OCI-LY3 (cell line): ENCODE measurements around the gene TMEM151A.

ENCODE experiments used
- H2AFZ ChIP-seq: fragments of 200-600, 300-600 bp; shearing (Covaris generic); 2 replicates; pipeline ENCODE4 v1.6.0; 2014; ENCODE audit warnings: antibody characterized with exemption, low read depth, low read length
- H3K27ac ChIP-seq: fragments of 200-600, 300-600 bp; sonication (generic); 2 replicates; pipeline ENCODE4 v1.5.1; 2014; ENCODE audit warnings: mild to moderate bottlenecking, low read length, moderate library complexity, mixed read lengths
- H3K27me3 ChIP-seq: fragments of 200-600, 300-600 bp; sonication (generic); 2 replicates; pipeline ENCODE4 v1.6.1; 2014; ENCODE audit warnings: low read depth, low read length, mixed read lengths
- H3K36me3 ChIP-seq: fragments of 200-600, 300-600 bp; sonication (generic); replicated peaks from 2 replicates; pipeline ENCODE3; 2014; ENCODE audit warnings: low read depth, low read length, mixed read lengths
- H3K4me1 ChIP-seq: fragments of 300-600, 200-600 bp; sonication (generic); 2 replicates; pipeline ENCODE4 v1.6.1; 2014; ENCODE audit warnings: low read length, mixed read lengths
- H3K4me2 ChIP-seq: fragments of 200-600, 300-600 bp; sonication (generic); 2 replicates; pipeline ENCODE4 v1.6.1; 2014; ENCODE audit warnings: low read length, mixed read lengths
- H3K4me3 ChIP-seq: fragments of 300-600, 200-600 bp; sonication (generic); 2 replicates; pipeline ENCODE4 v1.5.1; 2014; ENCODE audit warnings: antibody characterized with exemption, mild to moderate bottlenecking, low read length, moderate library complexity
- H3K79me2 ChIP-seq: fragments of 300-600, 200-600 bp; shearing (Covaris generic); 2 replicates; pipeline ENCODE4 v1.6.1; 2014; ENCODE audit warnings: mild to moderate bottlenecking, low read length, mixed read lengths
- H3K9ac ChIP-seq: fragments of 300-600, 200-600 bp; shearing (Covaris generic); 2 replicates; pipeline ENCODE4 v1.6.0; 2014; ENCODE audit warnings: mild to moderate bottlenecking, low read length, moderate library complexity
- H3K9me3 ChIP-seq: fragments of 200-600, 300-600 bp; shearing (Covaris generic); 2 replicates; pipeline ENCODE4 v1.6.1; 2014; ENCODE audit warnings: low read length, mixed read lengths; ENCODE audit not compliant: insufficient read depth
- H4K20me1 ChIP-seq: fragments of 200-600, 300-600 bp; sonication (generic); 2 replicates; pipeline ENCODE4 v1.6.1; 2016; ENCODE audit warnings: low read length, mixed read lengths; ENCODE audit not compliant: insufficient read depth
- EZH2phosphoT487 ChIP-seq: fragments of 200-600 bp; shearing (Covaris generic); IDR thresholded peaks from 2 replicates; pipeline ENCODE4 v1.6.1; 2018; ENCODE audit warnings: antibody characterized with exemption, mixed run types, low read depth
- TF ChIP-seq, protein P1 (sequence below): fragments of 200-600, 300-600 bp; sonication (generic); IDR thresholded peaks from 2 replicates; pipeline ENCODE4 v1.5.1; 2014; ENCODE audit warnings: antibody characterized with exemption, low read length, low read depth

TMEM151A gene

DNA sequence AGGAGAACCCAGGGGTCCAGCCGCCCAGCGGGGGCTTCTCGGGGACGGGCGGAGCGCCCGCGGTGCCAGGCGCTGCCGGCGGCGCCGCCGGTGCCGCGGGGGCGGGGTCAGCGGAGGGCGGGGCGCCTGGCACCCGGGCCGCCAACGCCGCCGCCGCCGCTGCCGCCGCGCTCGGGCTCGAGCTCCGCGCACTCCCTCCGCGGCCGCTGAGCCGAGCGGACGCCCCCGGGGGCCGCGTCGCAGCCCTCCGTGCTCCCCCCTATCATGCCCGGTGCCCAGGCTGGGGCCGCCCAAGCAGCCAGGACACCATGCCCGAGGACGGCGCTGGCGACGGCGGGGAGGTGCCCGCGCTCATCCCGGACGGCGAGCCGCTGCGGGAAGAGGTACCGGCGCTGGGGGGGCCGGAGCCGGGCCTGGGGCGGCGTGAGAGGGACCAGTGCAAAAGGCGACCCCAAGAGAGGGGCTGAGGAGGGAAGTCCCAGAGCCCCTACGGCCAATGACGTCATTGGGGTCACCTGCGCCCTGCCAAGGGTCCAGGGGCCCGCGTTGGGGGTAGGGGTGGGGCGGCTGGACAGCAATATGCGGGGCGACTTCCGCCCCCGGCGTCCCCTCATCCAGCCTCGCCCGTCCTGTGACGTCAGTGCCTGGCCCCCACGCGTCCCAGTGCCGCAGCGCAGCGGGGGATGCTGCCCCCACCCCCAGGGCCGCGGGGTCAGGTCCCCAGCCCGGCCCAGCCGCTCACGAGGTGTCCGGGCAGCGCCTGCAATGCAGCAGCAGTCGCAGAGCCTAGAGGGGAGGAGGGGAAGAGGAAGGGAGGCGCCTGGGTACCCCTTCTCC, at the start of gene TMEM151A:
TMEM151A (plus strand) TSS at position 189 of the 837 bp plus-strand sequence; CDS start at position 309, 120 bp downstream.
- TF ChIP-seq EZH2phosphoT487, result no peak
- Histone ChIP-seq H3K79me2 (peaks cover 21% of the 10 kb centered on the region), H3K4me2 (no peak within 1 kb of the TSS), H3K9me3 (no peaks in the 10 kb centered on the region), H3K27ac (no peak within 1 kb of the TSS), H4K20me1 (no peaks in the 10 kb centered on the region), H3K9ac (no peak within 1 kb of the TSS), H2AFZ (no peak within 1 kb of the TSS), H3K27me3 (no peaks in the 10 kb centered on the region), H3K4me1 (peaks cover 15% of the 10 kb centered on the region), H3K4me3 (no peak within 1 kb of the TSS), H3K36me3 (no peaks in the 10 kb centered on the region)

DNA sequence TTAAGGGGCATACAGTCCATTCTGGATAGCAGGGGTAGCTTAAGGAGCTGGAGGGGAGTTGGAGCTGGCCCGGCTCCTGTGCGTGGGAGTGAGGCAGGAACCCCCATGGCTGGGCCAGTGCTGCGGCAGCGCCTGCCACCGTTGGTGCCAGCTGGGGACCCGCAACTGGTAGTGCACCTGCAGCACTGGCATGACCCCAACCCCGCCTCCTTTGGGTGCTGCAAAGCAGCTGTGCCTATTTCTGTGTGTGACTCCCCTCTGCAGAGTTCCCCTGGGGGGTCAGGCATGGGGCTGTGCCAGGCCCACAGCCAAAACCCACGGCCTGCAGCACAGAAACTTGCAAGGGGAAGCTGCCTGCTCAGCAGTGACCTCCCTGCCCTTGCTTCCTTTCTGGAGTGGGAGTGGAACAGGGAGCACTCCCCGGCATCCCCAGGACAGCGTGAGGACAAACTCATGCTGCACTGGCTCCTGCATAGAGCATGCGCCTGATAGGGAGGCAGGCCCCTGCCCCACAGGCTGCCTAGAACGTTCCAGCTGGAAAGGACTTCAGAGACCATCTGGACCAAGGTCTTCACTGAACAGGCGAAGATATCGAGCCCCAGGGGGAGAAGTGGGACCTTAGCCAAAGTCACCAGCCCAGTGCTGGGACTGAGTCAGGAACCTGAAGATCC, 49.5 kb upstream of the TMEM151A start:
- Histone ChIP-seq H3K79me2 (no peaks in the 10 kb centered on the region), H3K27ac (no peak overlapping the region), H4K20me1 (no peaks in the 10 kb centered on the region), H3K4me2 (no peak overlapping the region), H3K27me3 (no peaks in the 10 kb centered on the region), H3K9ac (no peak overlapping the region), H3K4me1 (no peaks in the 10 kb centered on the region), H3K4me3 (no peak overlapping the region), H3K9me3 (no peaks in the 10 kb centered on the region), H3K36me3 (no peaks in the 10 kb centered on the region), H2AFZ (no peak overlapping the region)
- TF ChIP-seq, protein P1, sequence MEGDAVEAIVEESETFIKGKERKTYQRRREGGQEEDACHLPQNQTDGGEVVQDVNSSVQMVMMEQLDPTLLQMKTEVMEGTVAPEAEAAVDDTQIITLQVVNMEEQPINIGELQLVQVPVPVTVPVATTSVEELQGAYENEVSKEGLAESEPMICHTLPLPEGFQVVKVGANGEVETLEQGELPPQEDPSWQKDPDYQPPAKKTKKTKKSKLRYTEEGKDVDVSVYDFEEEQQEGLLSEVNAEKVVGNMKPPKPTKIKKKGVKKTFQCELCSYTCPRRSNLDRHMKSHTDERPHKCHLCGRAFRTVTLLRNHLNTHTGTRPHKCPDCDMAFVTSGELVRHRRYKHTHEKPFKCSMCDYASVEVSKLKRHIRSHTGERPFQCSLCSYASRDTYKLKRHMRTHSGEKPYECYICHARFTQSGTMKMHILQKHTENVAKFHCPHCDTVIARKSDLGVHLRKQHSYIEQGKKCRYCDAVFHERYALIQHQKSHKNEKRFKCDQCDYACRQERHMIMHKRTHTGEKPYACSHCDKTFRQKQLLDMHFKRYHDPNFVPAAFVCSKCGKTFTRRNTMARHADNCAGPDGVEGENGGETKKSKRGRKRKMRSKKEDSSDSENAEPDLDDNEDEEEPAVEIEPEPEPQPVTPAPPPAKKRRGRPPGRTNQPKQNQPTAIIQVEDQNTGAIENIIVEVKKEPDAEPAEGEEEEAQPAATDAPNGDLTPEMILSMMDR, result no peak
- no peak for TF ChIP-seq EZH2phosphoT487

DNA sequence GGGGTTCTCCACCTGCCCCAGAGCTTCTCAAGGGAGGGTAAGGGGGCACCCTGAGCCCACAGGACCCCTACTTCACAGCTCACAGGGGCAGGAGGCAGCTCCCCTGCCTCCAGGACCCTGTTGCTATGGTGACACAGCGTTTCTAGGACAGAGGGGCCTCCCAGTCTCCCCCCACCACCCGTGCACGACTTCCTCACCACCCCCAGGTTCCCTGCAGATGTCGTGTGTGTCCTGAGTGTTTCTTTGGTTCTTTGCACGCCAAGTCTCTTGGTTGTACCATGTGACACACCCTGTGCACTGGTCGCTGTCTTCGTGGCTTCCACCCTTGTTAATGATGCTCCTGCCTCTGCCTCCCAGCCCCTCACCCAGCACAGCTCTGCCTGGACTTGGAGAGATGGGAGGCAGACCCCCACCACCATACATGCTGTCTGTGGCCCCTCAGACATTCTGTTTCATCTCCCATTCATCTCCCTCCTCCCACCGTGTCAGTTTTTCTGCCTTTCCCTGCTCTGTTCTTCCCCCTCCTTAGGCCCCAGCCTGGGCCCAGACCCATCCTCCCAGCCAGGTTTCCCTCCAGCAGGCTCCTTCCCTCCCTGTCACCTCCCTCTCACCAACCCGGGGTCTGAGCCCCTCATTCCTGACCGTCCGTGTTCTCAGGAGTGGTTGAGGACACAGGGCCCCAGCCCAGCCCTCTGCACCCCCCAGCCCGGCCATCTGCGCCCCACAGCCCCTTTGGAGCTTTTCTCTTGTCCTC, 47.7 kb upstream of the TMEM151A start:
- H2AFZ ChIP-seq, result no peak overlapping the region
- no peaks in the 10 kb centered on the region for H3K27me3 ChIP-seq
- no peaks in the 10 kb centered on the region for H3K4me1 ChIP-seq
- no peaks in the 10 kb centered on the region for H3K79me2 ChIP-seq
- H3K9me3 ChIP-seq, result no peaks in the 10 kb centered on the region
- H3K9ac ChIP-seq, result no peak overlapping the region
- H3K4me3 ChIP-seq, result no peak overlapping the region
- H4K20me1 ChIP-seq, result no peaks in the 10 kb centered on the region
- TF ChIP-seq EZH2phosphoT487, result no peak
- TF ChIP-seq, protein P1, result no peak
- no peaks in the 10 kb centered on the region for H3K36me3 ChIP-seq
- H3K27ac ChIP-seq, result no peak overlapping the region
- no peak overlapping the region for H3K4me2 ChIP-seq

DNA sequence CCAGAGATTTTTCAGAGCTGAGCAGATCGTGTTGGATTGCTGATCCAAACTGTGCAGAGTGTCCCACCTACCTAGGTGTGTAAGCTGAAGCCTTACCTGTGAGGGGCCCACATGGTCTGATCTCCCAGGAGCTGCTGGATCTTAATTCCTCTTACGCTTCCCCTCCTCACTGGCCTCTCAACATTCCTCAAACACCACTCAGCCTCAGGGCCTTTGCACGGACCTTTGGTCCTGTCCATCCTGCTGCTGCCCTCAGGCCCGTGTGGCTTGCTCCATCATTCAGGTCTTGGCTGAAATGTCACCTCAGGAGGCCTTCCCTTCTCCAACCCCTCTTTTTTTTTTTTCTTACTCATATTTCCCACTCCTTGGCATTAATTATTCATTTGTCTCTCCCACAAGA, 44.4 kb upstream of the TMEM151A start:
- Histone ChIP-seq H3K9ac (no peak overlapping the region), H3K79me2 (no peaks in the 10 kb centered on the region), H3K36me3 (no peaks in the 10 kb centered on the region), H3K27me3 (no peaks in the 10 kb centered on the region), H3K4me1 (no peaks in the 10 kb centered on the region), H3K27ac (no peak overlapping the region), H4K20me1 (no peaks in the 10 kb centered on the region), H3K4me2 (no peak overlapping the region), H2AFZ (no peak overlapping the region), H3K4me3 (no peak overlapping the region), H3K9me3 (no peaks in the 10 kb centered on the region)
- TF ChIP-seq, protein P1, result no peak
